Peyer's patch (tissue), 4 donors: ENCODE measurements around the gene B3GALT2. TPM values are rescaled to one million over a fixed set of nuclear protein-coding genes. Genes with fewer than 3 reads are reported as not detected.

Experiments
- DNase-seq, 3 donors: peaks; one replicate each; pipeline ENCODE4 v3.0.0-alpha.2; 2017 to 2019
- H3K27ac ChIP-seq, 4 donors: fragments of 200-600 bp; sonication (generic); one replicate each; pipeline ENCODE4 v1.5.1; 2016 to 2019
- H3K27me3 ChIP-seq, 2 donors: fragments of 200-600 bp; sonication (generic); one replicate each; pipeline ENCODE4 v1.5.1; 2019
- H3K36me3 ChIP-seq, 3 donors: fragments of 200-600 bp; sonication (generic); one replicate each; pipeline ENCODE4 v1.5.1; 2016 to 2019
- H3K4me1 ChIP-seq, 4 donors: fragments of 200-600 bp; sonication (generic); one replicate each; pipeline ENCODE4 v1.5.1; 2016 to 2019
- H3K4me3 ChIP-seq, 4 donors: fragments of 200-600 bp; sonication (generic); 1 replicate in 3 of 4; 2 replicates in 1 of 4; pipeline ENCODE4 v1.5.1; 2016 to 2019; ENCODE audit warnings: mild to moderate bottlenecking in 1 of 4
- H3K9me3 ChIP-seq, 4 donors: fragments of 200-600 bp; sonication (generic); one replicate each; pipeline ENCODE4 v1.5.1; 2016 to 2019; ENCODE audit warnings: mild to moderate bottlenecking in 1 of 4
- CTCF ChIP-seq, 6 experiments: fragments of 450-650 bp in 4 of 6; fragments of 200-600 bp in 2 of 6; sonication (generic) in 1 of 6; IDR thresholded peaks; one replicate each; pipeline ENCODE4 v1.5.1; 2017 to 2019; ENCODE audit warnings: antibody characterized with exemption in 6 of 6, mild to moderate bottlenecking in 3 of 6, moderate library complexity in 1 of 6
- POLR2A ChIP-seq, 2 donors: fragments of 450-650 bp; IDR thresholded peaks; one replicate each; pipeline ENCODE4 v1.5.1; 2017; ENCODE audit warnings: antibody characterized with exemption in 2 of 2, mild to moderate bottlenecking in 2 of 2, moderate library complexity in 2 of 2
- small RNA-seq, 2 donors: library from RNA; depleted of rRNA; stranded (forward); fragments of <200 nt; gene quantifications; one replicate each; pipeline ENCODE3, GENCODE V24; 2016
- total RNA-seq, 4 donors: library from RNA; depleted of rRNA; stranded (reverse); fragments of >200 nt; gene quantifications; one replicate each; pipeline ENCODE4 v1.1.0, GENCODE V29; 2016

The B3GALT2 gene
- total RNA-seq, 4 donors from 2014 or later: 1.3 to 3.3 (median 2.6) TPM

GRCh38 chr1:193141804-193142203 lies 44.6 kb downstream of the B3GALT2 start:
- no peak for TF ChIP-seq CTCF (IDR thresholded peaks at IDR 0.05)
- no peak for TF ChIP-seq POLR2A (IDR thresholded peaks at IDR 0.05)
- Histone ChIP-seq H3K4me1 (no peaks in the 10 kb centered on the region), H3K27me3 (no peaks in the 10 kb centered on the region), H3K27ac (no peak overlapping the region), H3K4me3 (no peak overlapping the region), H3K36me3 (peaks cover 0 to 53% (median 0%) of the 10 kb centered on the region in 3 donors), H3K9me3 (no peaks in the 10 kb centered on the region)
- DNase-seq: no peak

- TF ChIP-seq CTCF (IDR thresholded peaks at IDR 0.05): no peak
- TF ChIP-seq POLR2A (IDR thresholded peaks at IDR 0.05): no peak
- no peak for DNase-seq
- Histone ChIP-seq H3K36me3 (peaks cover 0 to 56% (median 0%) of the 10 kb centered on the region in 3 donors), H3K9me3 (no peaks in the 10 kb centered on the region), H3K27me3 (no peaks in the 10 kb centered on the region), H3K27ac (no peak overlapping the region), H3K4me1 (no peaks in the 10 kb centered on the region), H3K4me3 (no peak overlapping the region)
Measured at GRCh38 chr1:193140254-193140653, 46.2 kb downstream of the B3GALT2 start.

- no peak for DNase-seq
- Histone ChIP-seq H3K27ac (no peak overlapping the region), H3K36me3 (peaks cover 0 to 62% (median 0%) of the 10 kb centered on the region in 3 donors), H3K9me3 (no peaks in the 10 kb centered on the region), H3K4me1 (no peaks in the 10 kb centered on the region), H3K27me3 (no peaks in the 10 kb centered on the region), H3K4me3 (no peak overlapping the region)
- no peak for TF ChIP-seq CTCF (IDR thresholded peaks at IDR 0.05)
- TF ChIP-seq POLR2A (IDR thresholded peaks at IDR 0.05): no peak
Measured at GRCh38 chr1:193131266-193131860, 55.0 kb downstream of the B3GALT2 start.

Small RNA genes lying within 50 kb of the gene (small RNA-seq; reads per million reads assigned to genes)
- 0 reads per million in 2 donors for gene MIR1278

Other genes starting within 250 kb of the B3GALT2 start
- gene UCHL5, start 127.3 kb downstream of the B3GALT2 start, total RNA-seq: 10 to 100 TPM; 27.9 to 39.6 (median 34.3) TPM
- 10 to 100 TPM; 33.0 to 55.9 (median 47.0) TPM for gene RO60, start 127.0 kb downstream of the B3GALT2 start, total RNA-seq
- gene GLRX2, start 81.2 kb downstream of the B3GALT2 start, total RNA-seq: 10 to 100 TPM in 1 of 4 donors, 1 to 10 TPM in 3; 3.3 to 12.4 (median 7.5) TPM
- gene CDC73, start 64.6 kb downstream of the B3GALT2 start, total RNA-seq: 100 to 1,000 TPM in 1 of 4 donors, 10 to 100 TPM in 3; 28.6 to 191 (median 43.1) TPM